B cell (primary cell): ENCODE measurements around the gene TIMM17A. TPM values are rescaled to one million over a fixed set of nuclear protein-coding genes. Genes with fewer than 3 reads are reported as not detected.
A peak's percentile ranks its signal among the peaks of the same experiment; 100 is the strongest.

ENCODE experiments used
- ATAC-seq: fragments of 200-7000 bp; cut with Tn5 transposase; one replicate; pipeline ENCODE4 v1.10.0; 2021; ENCODE audit warnings: low read depth, mild to moderate bottlenecking, moderate number of reproducible peaks, moderate library complexity
- CTCF ChIA-PET: fragments of 350-600 bp; sonication (Branson Sonifier 250); formaldehyde crosslinking; loops from one replicate; lab custom pipeline; 2021; ENCODE audit warnings: antibody characterized with exemption, inconsistent platforms; lab: Charles Lee
- POLR2A ChIA-PET: fragments of 350-600 bp; sonication (Branson Sonifier 250); formaldehyde crosslinking; loops from one replicate; lab custom pipeline; 2021; ENCODE audit warnings: antibody characterized with exemption; lab: Charles Lee
- DNase-seq: peaks from one replicate; pipeline ENCODE4 v3.0.0; 2013
- H2AFZ ChIP-seq: 2 replicates; pipeline ENCODE4 v1.6.1; 2012; ENCODE audit warnings: mild to moderate bottlenecking, low read depth, low read length; ENCODE audit not compliant: insufficient read depth, poor library complexity, severe bottlenecking
- H3K27ac ChIP-seq, 2 donors: 1 replicate in 1 of 2; 2 replicates in 1 of 2; pipeline ENCODE4 v1.5.1; 2012 to 2013; ENCODE audit warnings: low read length in 2 of 2, mild to moderate bottlenecking in 2 of 2, moderate library complexity in 1 of 2
- H3K27me3 ChIP-seq, 4 experiments: fragments of 200-600 bp in 1 of 4; sonication (generic) in 1 of 4; replicated peaks in 1 of 4; 1 replicate in 2 of 4; 2 replicates in 2 of 4; pipeline versions ENCODE4 v1.6.1 to v1.7.0; 2013 to 2016; ENCODE audit warnings: low read length in 3 of 4, mild to moderate bottlenecking in 2 of 4, mixed read lengths in 1 of 4, moderate library complexity in 1 of 4; ENCODE audit not compliant: insufficient read depth in 4 of 4, control insufficient read depth in 3 of 4; ENCODE audit errors: control extremely low read depth in 1 of 4
- H3K36me3 ChIP-seq, 2 experiments: replicated peaks in 1 of 2; 1 replicate in 1 of 2; 2 replicates in 1 of 2; pipeline versions ENCODE4 v1.6.1 to v1.7.1; 2013; ENCODE audit warnings: low read length in 1 of 2; ENCODE audit not compliant: insufficient read depth in 2 of 2, control insufficient read depth in 1 of 2; ENCODE audit errors: control extremely low read depth in 1 of 2, extremely low read depth in 1 of 2
- H3K4me1 ChIP-seq, 2 donors: fragments of 200-600 bp in 1 of 2; sonication (generic) in 1 of 2; 1 replicate in 1 of 2; 2 replicates in 1 of 2; pipeline versions ENCODE4 v1.5.1 to v1.6.1; 2013 to 2017; ENCODE audit warnings: low read length in 2 of 2; ENCODE audit not compliant: control insufficient read depth in 2 of 2, insufficient read depth in 2 of 2
- H3K4me2 ChIP-seq: replicated peaks from 2 replicates; pipeline ENCODE3; 2012; ENCODE audit warnings: mild to moderate bottlenecking, low read depth, low read length; ENCODE audit not compliant: poor library complexity, severe bottlenecking
- H3K4me3 ChIP-seq, 5 experiments: fragments of 200-600 bp in 1 of 5; sonication (generic) in 1 of 5; 1 replicate in 3 of 5; 2 replicates in 2 of 5; pipeline versions ENCODE4 v1.5.1 to v1.7.0; 2011 to 2016; ENCODE audit warnings: low read length in 4 of 5, mild to moderate bottlenecking in 4 of 5, low read depth in 2 of 5, control low read depth in 1 of 5, moderate library complexity in 1 of 5; ENCODE audit not compliant: insufficient read depth in 1 of 5; ENCODE audit errors: control extremely low read depth in 1 of 5, extremely low read depth in 1 of 5
- H3K79me2 ChIP-seq: fragments of 200-600 bp; sonication (generic); one replicate; pipeline ENCODE4 v1.6.0; 2016; ENCODE audit warnings: low read length; ENCODE audit not compliant: control insufficient read depth, insufficient read depth
- H3K9ac ChIP-seq: fragments of 200-600 bp; sonication (generic); 2 replicates; pipeline ENCODE4 v1.6.1; 2017; ENCODE audit warnings: mild to moderate bottlenecking, low read length, moderate library complexity
- H3K9me3 ChIP-seq, 3 donors: one replicate each; pipeline versions ENCODE4 v1.6.1 to v1.7.1; 2013; ENCODE audit warnings: low read length in 2 of 3; ENCODE audit not compliant: control insufficient read depth in 2 of 3, insufficient read depth in 1 of 3; ENCODE audit errors: control extremely low read depth in 1 of 3
- H4K20me1 ChIP-seq: 2 replicates; pipeline ENCODE4 v1.6.0; 2012; ENCODE audit warnings: mild to moderate bottlenecking, low read length; ENCODE audit not compliant: insufficient read depth, control insufficient read depth, poor library complexity, severe bottlenecking
- H3K27ac Mint-ChIP-seq: one replicate; pipeline ENCODE4 v1.8.0; 2021; ENCODE audit warnings: mixed read lengths
- H3K27me3 Mint-ChIP-seq: one replicate; pipeline ENCODE4 v1.8.0; 2021; ENCODE audit warnings: mixed read lengths
- H3K4me1 Mint-ChIP-seq: one replicate; pipeline ENCODE4 v1.8.0; 2021; ENCODE audit warnings: mixed read lengths
- H3K4me3 Mint-ChIP-seq: one replicate; pipeline ENCODE4 v1.8.0; 2021; ENCODE audit warnings: mixed read lengths
- H3K9me3 Mint-ChIP-seq: one replicate; pipeline ENCODE4 v1.8.0; 2022; ENCODE audit warnings: mixed read lengths; ENCODE audit not compliant: insufficient read depth
- CTCF ChIP-seq: fragments of 200-600 bp; IDR thresholded peaks from one replicate; pipeline ENCODE4 v1.8.0; 2022; ENCODE audit warnings: antibody characterized with exemption, mild to moderate bottlenecking
- EZH2 ChIP-seq: IDR thresholded peaks from 2 replicates; pipeline ENCODE4 v1.6.1; 2012; ENCODE audit warnings: borderline replicate concordance, low read depth, mild to moderate bottlenecking, moderate library complexity, low read length; ENCODE audit not compliant: insufficient read depth, poor library complexity, severe bottlenecking
- WGBS: methylation state at CpG from one replicate; pipeline ENCODE4 v1.1.5; 2013; ENCODE audit warnings: missing lambda C conversion rate; ENCODE audit not compliant: insufficient coverage; 5-methylcytosine and 5-hydroxymethylcytosine counted together
- intact Hi-C: fragments of 100-400 bp; cut with micrococcal nuclease; formaldehyde crosslinking; loops from one replicate; pipeline ENCODE4 v1.10.0; 2022
- polyA plus RNA-seq: library from polyadenylated mRNA; depleted of rRNA; stranded (reverse); fragments of >200 nt; gene quantifications from 2 replicates; pipeline ENCODE4 v1.2.3, GENCODE V29; 2012
- total RNA-seq, 2 donors: library from RNA; stranded (reverse); fragments of 120-200 nt in 1 of 2; gene quantifications; 1 replicate in 1 of 2; 2 replicates in 1 of 2; pipeline versions ENCODE4 v1.2.3 to v1.2.4, GENCODE V29; 2013 to 2022

The TIMM17A gene
- total and polyA plus RNA-seq, 2 donors (not counting 1 experiment from before 2014, with no cell fraction given) = 13.7 to 31.5 TPM

GRCh38 chr1:201983380-201983805 is 28.1 kb downstream of the TIMM17A start:
- Histone ChIP-seq H3K4me1 (peaks cover 11 to 13% of the 10 kb centered on the region in 2 donors), H2AFZ (peak overlapping the region; percentile 93), H3K27me3 (no peaks in the 10 kb centered on the region), H3K9ac (peak overlapping the region; percentile 87), H3K36me3 (peaks cover 0 to under 1% of the 10 kb centered on the region in 2 experiments), H3K4me3 (peak overlapping the region; percentile 53 to 94 (median 67)), H3K4me2 (peak overlapping the region; percentile 95), H3K9me3 (no peaks in the 10 kb centered on the region), H4K20me1 (peaks cover 4% of the 10 kb centered on the region), H3K27ac (peak overlapping the region in 1 of 2 donors; percentile 54), H3K79me2 (peaks cover 11% of the 10 kb centered on the region)
- peak overlapping the region; percentile 92 for H3K27ac Mint-ChIP-seq
- no peaks in the 10 kb centered on the region for H3K27me3 Mint-ChIP-seq
- ChIA-PET POLR2A (interaction anchor here (0.5 kb wide), 1 partner anchor 34 kb away, joined by 3 read pairs; no protein-coding TSS in a partner anchor), CTCF (interaction anchor here (0.8 to 4.1 kb wide), 4 partner anchors 11 to 502 kb away, joined by 3 to 17 read pairs (median 4); no protein-coding TSS in a partner anchor)
- H3K9me3 Mint-ChIP-seq = no peaks in the 10 kb centered on the region
- ATAC-seq (no peak), DNase-seq (no peak)
- intact Hi-C loops = loop anchor here (1.0 to 10.0 kb wide), 5 partner anchors 28 to 961 kb away; partner anchors contain the start of genes KIF21B, PPP1R12B, PTPN7 and RABIF
- TF ChIP-seq EZH2 = no peak
- TF ChIP-seq CTCF = no peak
- H3K4me3 Mint-ChIP-seq = peak overlapping the region; percentile 94
- 24% methylated on average over 9 of the region's 11 CpGs for WGBS
- H3K4me1 Mint-ChIP-seq = peaks cover 27% of the 10 kb centered on the region

- ChIA-PET POLR2A (no interaction called here), CTCF (interaction anchor here (0.6 to 4.1 kb wide), 3 partner anchors 15 to 89 kb away, joined by 3 to 17 read pairs (median 4); no protein-coding TSS in a partner anchor)
- H3K36me3 ChIP-seq = peaks cover 0 to 11% of the 10 kb centered on the region in 2 experiments
- no peaks in the 10 kb centered on the region for H3K9me3 ChIP-seq
- no peak overlapping the region for H3K27ac ChIP-seq
- H3K4me3 ChIP-seq = no peak overlapping the region
- no peak overlapping the region for H3K4me2 ChIP-seq
- no peak overlapping the region for H3K9ac ChIP-seq
- DNase-seq (no peak), ATAC-seq (no peak)
- peaks cover 11 to 13% of the 10 kb centered on the region in 2 donors for H3K4me1 ChIP-seq
- Mint-ChIP-seq H3K9me3 (no peaks in the 10 kb centered on the region), H3K27me3 (no peaks in the 10 kb centered on the region), H3K4me1 (peaks cover 27% of the 10 kb centered on the region), H3K4me3 (peak overlapping the region; percentile 45), H3K27ac (peak overlapping the region; percentile 15)
- no CpG with 5 or more reads among the region's 3 CpGs for WGBS
- TF ChIP-seq CTCF = no peak
- no peak overlapping the region for H2AFZ ChIP-seq
- H4K20me1 ChIP-seq = peaks cover 4% of the 10 kb centered on the region
- intact Hi-C loops = loop anchor here (5.0 to 10.0 kb wide), 3 partner anchors 180 to 962 kb away; partner anchors contain the start of genes KIF21B, PPP1R12B, PTPN7 and UBE2T
- H3K27me3 ChIP-seq = no peaks in the 10 kb centered on the region
- H3K79me2 ChIP-seq = peaks cover 11% of the 10 kb centered on the region
These were observed 29.1 kb downstream of the TIMM17A start for GRCh38 chr1:201984446-201984845.
